IMR-90 (cell line): ENCODE data around the gene NKX1-1. TPM values are rescaled to one million over a fixed set of nuclear protein-coding genes. Genes with fewer than 3 reads are reported as not detected.

Experiments used
- ATAC-seq: fragments of 200-7000 bp; cut with Tn5 transposase; 2 replicates; pipeline ENCODE4 v1.9.1; 2020; ENCODE audit warnings: low read depth, mild to moderate bottlenecking, moderate library complexity
- BruUV-seq: library from RNA; stranded (reverse); fragments of 400-500 nt; replicated peaks from 2 replicates; lab custom pipeline; 2021; lab: Mats Ljungman, UMichigan
- CTCF ChIA-PET: fragments of 300-600 bp; formaldehyde crosslinking; extraction: SDS; loops from one replicate; lab custom pipeline; 2021; ENCODE audit warnings: antibody characterized with exemption; lab: Yijun Ruan, JAX
- POLR2A ChIA-PET: fragments of 300-600 bp; sonication (Branson Sonifier 250); formaldehyde crosslinking; loops from one replicate; lab custom pipeline; 2022; ENCODE audit warnings: antibody characterized with exemption; ENCODE audit not compliant: unreplicated experiment; lab: Charles Lee
- DNase-seq: peaks from one replicate; pipeline ENCODE4 v3.0.0; 2013
- H2AFZ ChIP-seq: replicated peaks from 2 replicates; pipeline ENCODE3; 2013; ENCODE audit warnings: low read length, mild to moderate bottlenecking; ENCODE audit not compliant: poor library complexity
- H2AK5ac ChIP-seq: 2 replicates; pipeline ENCODE4 v1.6.1; 2013; ENCODE audit warnings: low read depth, low read length, inconsistent platforms
- H2AK9ac ChIP-seq: replicated peaks from 2 replicates; pipeline ENCODE3; 2013; ENCODE audit warnings: mild to moderate bottlenecking, low read depth, low read length, moderate library complexity; ENCODE audit not compliant: poor library complexity
- H2BK120ac ChIP-seq: 2 replicates; pipeline ENCODE4 v1.6.1; 2013; ENCODE audit warnings: low read depth, low read length, inconsistent platforms
- H2BK15ac ChIP-seq: 3 replicates; pipeline ENCODE4 v1.6.1; 2013; ENCODE audit warnings: low read depth, low read length, inconsistent platforms
- H2BK20ac ChIP-seq: 2 replicates; pipeline ENCODE4 v1.6.1; 2013; ENCODE audit warnings: low read depth, mild to moderate bottlenecking, inconsistent platforms, low read length, moderate library complexity
- H2BK5ac ChIP-seq: 2 replicates; pipeline ENCODE4 v1.6.1; 2013; ENCODE audit warnings: mild to moderate bottlenecking, low read depth, low read length, inconsistent platforms; ENCODE audit not compliant: poor library complexity, severe bottlenecking
- H3K14ac ChIP-seq: replicated peaks from 2 replicates; pipeline ENCODE4 v1.6.1; 2013; ENCODE audit warnings: low read depth, low read length, inconsistent platforms
- H3K18ac ChIP-seq: 2 replicates; pipeline ENCODE4 v1.6.1; 2013; ENCODE audit warnings: low read depth, low read length, control low read depth
- H3K23ac ChIP-seq: 2 replicates; pipeline ENCODE4 v1.6.1; 2013; ENCODE audit warnings: low read depth, low read length, inconsistent platforms
- H3K27ac ChIP-seq: 2 replicates; pipeline ENCODE4 v1.5.1; 2013; ENCODE audit warnings: mild to moderate bottlenecking, control low read depth, low read length; ENCODE audit not compliant: insufficient read depth
- H3K27me3 ChIP-seq: 2 replicates; pipeline ENCODE4 v1.6.1; 2013; ENCODE audit warnings: low read length; ENCODE audit not compliant: control insufficient read depth, insufficient read depth
- H3K36me3 ChIP-seq: 2 replicates; pipeline ENCODE4 v1.6.1; 2013; ENCODE audit warnings: low read length, mixed read lengths; ENCODE audit not compliant: control insufficient read depth, insufficient read depth
- H3K4ac ChIP-seq: 2 replicates; pipeline ENCODE4 v1.6.1; 2013; ENCODE audit warnings: low read depth, low read length, inconsistent platforms
- H3K4me1 ChIP-seq: 2 replicates; pipeline ENCODE4 v1.6.1; 2013; ENCODE audit warnings: low read length, mixed read lengths; ENCODE audit not compliant: control insufficient read depth, insufficient read depth
- H3K4me2 ChIP-seq: 2 replicates; pipeline ENCODE4 v1.6.1; 2013; ENCODE audit warnings: low read depth, mild to moderate bottlenecking, control low read depth, low read length, moderate library complexity
- H3K4me3 ChIP-seq: 2 replicates; pipeline ENCODE4 v1.5.1; 2013; ENCODE audit warnings: low read depth, mild to moderate bottlenecking, control low read depth, low read length, moderate library complexity; ENCODE audit not compliant: insufficient read depth
- H3K56ac ChIP-seq: 2 replicates; pipeline ENCODE4 v1.6.1; 2013; ENCODE audit warnings: low read length, inconsistent platforms; ENCODE audit not compliant: insufficient read depth; ENCODE audit errors: extremely low read depth
- H3K79me1 ChIP-seq, 2 experiments: 2 replicates each; pipeline ENCODE4 v1.6.1; 2013; ENCODE audit warnings: low read length in 2 of 2, inconsistent platforms in 1 of 2, low read depth in 1 of 2
- H3K9ac ChIP-seq: 2 replicates; pipeline ENCODE4 v1.6.1; 2013; ENCODE audit warnings: low read depth, low read length, control low read depth
- H3K9me1 ChIP-seq: 2 replicates; pipeline ENCODE4 v1.6.1; 2013; ENCODE audit warnings: low read length, inconsistent platforms; ENCODE audit not compliant: insufficient read depth
- H3K9me3 ChIP-seq: 2 replicates; pipeline ENCODE4 v1.6.1; 2013; ENCODE audit warnings: low read length; ENCODE audit not compliant: control insufficient read depth, insufficient read depth
- H4K20me1 ChIP-seq: 2 replicates; pipeline ENCODE4 v1.6.1; 2013; ENCODE audit warnings: low read length, inconsistent platforms; ENCODE audit not compliant: insufficient read depth
- H4K5ac ChIP-seq: 2 replicates; pipeline ENCODE4 v1.6.1; 2013; ENCODE audit warnings: mild to moderate bottlenecking, low read depth, low read length, control low read depth
- H4K8ac ChIP-seq, 2 experiments: 2 replicates each; pipeline ENCODE4 v1.6.1; 2013; ENCODE audit warnings: low read depth in 2 of 2, low read length in 2 of 2, control low read depth in 1 of 2, inconsistent platforms in 1 of 2
- H4K91ac ChIP-seq: 2 replicates; pipeline ENCODE4 v1.6.1; 2013; ENCODE audit warnings: low read depth, low read length, inconsistent platforms; ENCODE audit not compliant: insufficient read depth
- CEBPB ChIP-seq: IDR thresholded peaks from 2 replicates; pipeline ENCODE4 v1.6.1; 2012; ENCODE audit warnings: low read depth, low read length, improper control_type of control experiment
- CHD1 ChIP-seq: IDR thresholded peaks from 2 replicates; pipeline ENCODE4 v1.6.1; 2012; ENCODE audit warnings: low read depth, low read length, improper control_type of control experiment
- FOS ChIP-seq: fragments of 150-350 bp; IDR thresholded peaks from 2 replicates; pipeline ENCODE4 v1.6.1; 2016; ENCODE audit warnings: low read depth, low read length
- MAFK ChIP-seq: IDR thresholded peaks from 2 replicates; pipeline ENCODE4 v1.6.1; 2012; ENCODE audit warnings: low read depth, low read length, improper control_type of control experiment
- MXI1 ChIP-seq: IDR thresholded peaks from 2 replicates; pipeline ENCODE4 v1.6.1; 2012; ENCODE audit warnings: low read depth, mild to moderate bottlenecking, low read length, moderate library complexity, borderline replicate concordance
- NFE2L2 ChIP-seq: fragments of 150-350 bp; IDR thresholded peaks from 2 replicates; pipeline ENCODE4 v1.6.1; 2016; ENCODE audit warnings: low read depth, mild to moderate bottlenecking, low read length
- POLR2A ChIP-seq: IDR thresholded peaks from 2 replicates; pipeline ENCODE4 v1.6.1; 2012; ENCODE audit warnings: mild to moderate bottlenecking, low read depth, low read length
- RAD21 ChIP-seq: IDR thresholded peaks from 2 replicates; pipeline ENCODE4 v1.6.1; 2012; ENCODE audit warnings: low read length, improper control_type of control experiment
- RCOR1 ChIP-seq: IDR thresholded peaks from 2 replicates; pipeline ENCODE4 v1.6.1; 2012; ENCODE audit warnings: mild to moderate bottlenecking, low read length, improper control_type of control experiment; ENCODE audit not compliant: insufficient replicate concordance
- SMC3 ChIP-seq: fragments of 150-350 bp; IDR thresholded peaks from 2 replicates; pipeline ENCODE4 v1.6.1; 2016; ENCODE audit warnings: low read depth, mild to moderate bottlenecking, antibody characterized with exemption, low read length, moderate library complexity
- USF2 ChIP-seq: fragments of 150-350 bp; IDR thresholded peaks from 2 replicates; pipeline ENCODE4 v1.6.1; 2017; ENCODE audit warnings: mild to moderate bottlenecking, antibody characterized with exemption, low read length, low read depth
- WGBS, 2 experiments: methylation state at CpG; one replicate each; pipeline versions ENCODE4 v1.1.5 to v1.1.7; 2013; ENCODE audit warnings: missing lambda C conversion rate in 2 of 2; ENCODE audit not compliant: insufficient read length in 1 of 2; ENCODE audit errors: extremely low coverage in 2 of 2; 5-methylcytosine and 5-hydroxymethylcytosine counted together
- dilution Hi-C: fragments of 300-500 bp; cut with HindIII; formaldehyde crosslinking; loops from one replicate; pipeline ENCODE4 v1.14.3; 2018; ENCODE audit warnings: low sequenced_read_pairs; ENCODE audit not compliant: unreplicated experiment
- in situ Hi-C: fragments of 300-500 bp; cut with MboI; formaldehyde crosslinking; loops from 3 replicates; pipeline ENCODE4 v1.14.3; 2019; ENCODE audit warnings: low sequenced_read_pairs, inconsistent platforms, mixed read lengths
- intact Hi-C: fragments of 100-400 bp; cut with micrococcal nuclease; formaldehyde crosslinking; loops from 2 replicates; pipeline ENCODE4 v1.10.0; 2022
- polyA plus RNA-seq, 3 experiments: library from polyadenylated mRNA; depleted of rRNA; stranded (reverse); fragments of >200 nt; gene quantifications; 2 replicates each; pipeline ENCODE4 v1.2.3, GENCODE V29; 2012; ENCODE audit warnings: low replicate concordance in 1 of 3
- total RNA-seq: library from RNA; depleted of rRNA; stranded (reverse); fragments of >200 nt; gene quantifications from 2 replicates; pipeline ENCODE4 v1.2.3, GENCODE V29; 2012
- TF ChIP-seq, protein P1 (sequence below): conservative IDR thresholded peaks from 2 replicates; pipeline ENCODE4 v1.5.1; 2012; ENCODE audit warnings: mild to moderate bottlenecking, low read depth, low read length, improper control_type of control experiment

The NKX1-1 gene
- total and polyA plus RNA-seq, 2 of the 4 experiments (the other 2 are of a cell fraction) = not detected

DNA sequence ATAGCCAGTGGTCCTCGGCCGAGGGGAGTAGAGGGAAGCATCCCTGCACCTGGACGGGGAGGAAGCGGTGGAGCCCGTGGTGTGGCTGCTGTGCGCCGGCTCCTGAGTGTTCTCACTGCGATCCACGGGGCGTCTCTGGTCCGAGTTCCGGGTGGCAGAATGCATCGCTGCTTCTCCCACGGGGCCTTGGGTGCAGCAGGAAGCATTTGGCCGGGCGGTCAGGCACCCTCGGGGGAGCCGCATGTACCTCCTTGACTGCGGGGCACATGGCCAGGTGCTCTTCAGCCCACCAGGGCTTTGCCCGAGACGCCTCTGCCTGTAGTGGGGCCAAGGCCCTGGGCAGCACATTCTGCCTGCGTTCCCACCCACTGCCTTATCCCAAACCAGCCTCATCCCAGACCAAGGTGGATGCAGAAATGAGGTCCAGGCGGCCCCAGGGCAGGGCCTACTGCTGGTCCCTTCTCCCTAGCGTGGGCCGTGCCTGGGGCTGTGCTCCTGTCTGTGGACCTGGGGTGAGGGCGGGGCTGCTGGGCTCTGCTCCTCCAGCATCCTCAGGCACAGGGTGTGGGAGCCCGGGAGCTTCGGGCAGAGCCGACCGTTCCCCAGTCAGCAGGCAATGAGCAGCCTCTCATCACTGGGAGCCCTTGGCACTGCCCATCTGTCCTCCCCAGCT is 27.5 kb downstream of the NKX1-1 start:
- no peak overlapping the region for H2BK5ac ChIP-seq
- H3K56ac ChIP-seq = no peak overlapping the region
- no peak overlapping the region for H3K27ac ChIP-seq
- no peaks in the 10 kb centered on the region for H3K27me3 ChIP-seq
- no peaks in the 10 kb centered on the region for H4K20me1 ChIP-seq
- H2AFZ ChIP-seq = no peak overlapping the region
- no peak overlapping the region for H2BK15ac ChIP-seq
- H2BK120ac ChIP-seq = no peak overlapping the region
- no peaks in the 10 kb centered on the region for H3K4me1 ChIP-seq
- H4K91ac ChIP-seq = no peak overlapping the region
- no peak overlapping the region for H3K9ac ChIP-seq
- intact Hi-C loops (no loop called here), dilution Hi-C loops (no loop called here), in situ Hi-C loops (no loop called here)
- H4K5ac ChIP-seq = no peak overlapping the region
- H3K4ac ChIP-seq = no peak overlapping the region
- no peak overlapping the region for H3K23ac ChIP-seq
- no peak overlapping the region for H3K18ac ChIP-seq
- DNase-seq (no peak), ATAC-seq (no peak)
- H3K79me1 ChIP-seq = no peaks in the 10 kb centered on the region
- H4K8ac ChIP-seq = no peak overlapping the region
- TF ChIP-seq USF2 (no peak), RCOR1 (no peak), CEBPB (no peak), NFE2L2 (no peak), MXI1 (no peak), CHD1 (no peak), POLR2A (no peak), MAFK (no peak), FOS (no peak), RAD21 (no peak), SMC3 (no peak)
- TF ChIP-seq, protein P1, sequence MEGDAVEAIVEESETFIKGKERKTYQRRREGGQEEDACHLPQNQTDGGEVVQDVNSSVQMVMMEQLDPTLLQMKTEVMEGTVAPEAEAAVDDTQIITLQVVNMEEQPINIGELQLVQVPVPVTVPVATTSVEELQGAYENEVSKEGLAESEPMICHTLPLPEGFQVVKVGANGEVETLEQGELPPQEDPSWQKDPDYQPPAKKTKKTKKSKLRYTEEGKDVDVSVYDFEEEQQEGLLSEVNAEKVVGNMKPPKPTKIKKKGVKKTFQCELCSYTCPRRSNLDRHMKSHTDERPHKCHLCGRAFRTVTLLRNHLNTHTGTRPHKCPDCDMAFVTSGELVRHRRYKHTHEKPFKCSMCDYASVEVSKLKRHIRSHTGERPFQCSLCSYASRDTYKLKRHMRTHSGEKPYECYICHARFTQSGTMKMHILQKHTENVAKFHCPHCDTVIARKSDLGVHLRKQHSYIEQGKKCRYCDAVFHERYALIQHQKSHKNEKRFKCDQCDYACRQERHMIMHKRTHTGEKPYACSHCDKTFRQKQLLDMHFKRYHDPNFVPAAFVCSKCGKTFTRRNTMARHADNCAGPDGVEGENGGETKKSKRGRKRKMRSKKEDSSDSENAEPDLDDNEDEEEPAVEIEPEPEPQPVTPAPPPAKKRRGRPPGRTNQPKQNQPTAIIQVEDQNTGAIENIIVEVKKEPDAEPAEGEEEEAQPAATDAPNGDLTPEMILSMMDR = no peak
- no peak overlapping the region for H3K14ac ChIP-seq
- H2AK9ac ChIP-seq = no peak overlapping the region
- CTCF ChIA-PET = no interaction called here
- no peaks in the 10 kb centered on the region for H3K9me3 ChIP-seq
- no peak overlapping the region for H2AK5ac ChIP-seq
- H3K36me3 ChIP-seq = peaks cover 19% of the 10 kb centered on the region
- BruUV-seq = no TSS peak
- WGBS, 2 experiments = 92% methylated on average over 20 of the region's 30 CpGs; no CpG with 5 or more reads in 1 of the 2 experiments
- H3K4me3 ChIP-seq = no peak overlapping the region
- H3K4me2 ChIP-seq = no peak overlapping the region
- POLR2A ChIA-PET = no interaction called here
- no peaks in the 10 kb centered on the region for H3K9me1 ChIP-seq
- no peak overlapping the region for H2BK20ac ChIP-seq
